NCI-H2196 treated with DMSO at 0.1 percent for 48 hours (cell line): ENCODE data around the gene AGMAT.

Experiments used
- DNase-seq: peaks from one replicate; lab custom pipeline; 2025; ENCODE audit not compliant: unreplicated experiment; lab: John Stamatoyannopoulos, UW

The AGMAT gene

GRCh38 chr1:15584489-15585363 is at the start of gene AGMAT:
TSS of gene AGMAT (minus strand) at chr1:15585051. CDS start at chr1:15584967, 84 bp downstream.
- DNase-seq = no peak

- no peak for DNase-seq
Observed at GRCh38 chr1:15633756-15634420, 49.0 kb upstream of the AGMAT start.

GRCh38 chr1:15628003-15628402 is 43.2 kb upstream of the AGMAT start:
- no peak for DNase-seq

GRCh38 chr1:15627343-15627988 is 42.6 kb upstream of the AGMAT start:
- DNase-seq = no peak

GRCh38 chr1:15626269-15626950 is 41.6 kb upstream of the AGMAT start:
- no peak for DNase-seq

GRCh38 chr1:15625056-15625917 is 40.4 kb upstream of the AGMAT start:
- no peak for DNase-seq

GRCh38 chr1:15624133-15624714 is 39.4 kb upstream of the AGMAT start:
- no peak for DNase-seq

- DNase-seq = no peak
Observed at GRCh38 chr1:15623435-15623834, 38.6 kb upstream of the AGMAT start.

- DNase-seq = no peak
Observed at GRCh38 chr1:15622712-15623373, 38.0 kb upstream of the AGMAT start.

GRCh38 chr1:15621975-15622374 is 37.1 kb upstream of the AGMAT start:
- DNase-seq = no peak

GRCh38 chr1:15620902-15621682 is 36.2 kb upstream of the AGMAT start:
- DNase-seq = no peak

- DNase-seq = no peak
Observed at GRCh38 chr1:15620155-15620545, 35.3 kb upstream of the AGMAT start.

- DNase-seq = no peak
Observed at GRCh38 chr1:15618655-15619525, 34.0 kb upstream of the AGMAT start.

GRCh38 chr1:15618077-15618654 is 33.3 kb upstream of the AGMAT start:
- DNase-seq = no peak

- DNase-seq = peak; percentile 90
Observed at GRCh38 chr1:15617173-15618076, 32.6 kb upstream of the AGMAT start, which contains the start of gene DDI2. TSS of gene DDI2 (plus strand) at chr1:15617458. CDS start at chr1:15617671, 213 bp downstream.
